ENCODE data around the gene GASK1A. TPM values are rescaled to one million over a fixed set of nuclear protein-coding genes. Genes with fewer than 3 reads are reported as not detected.

The GASK1A gene
- total RNA-seq, 1 donor from 2014 or later, result 0.09 TPM

- DNase-seq (ENCODE audit: low read depth) (no peak), FAIRE-seq (no peak)
- Histone ChIP-seq H3K4me1 (ENCODE audit: insufficient read depth, low read length) (no peaks in the 10 kb centered on the region), H3K9ac (ENCODE audit: low read length) (no peak overlapping the region), H3K4me3 (ENCODE audit: insufficient read depth, low read depth, low read length) (no peak overlapping the region), H3K27me3 (ENCODE audit: insufficient read depth, low read length) (no peaks in the 10 kb centered on the region), H4K20me1 (ENCODE audit: insufficient read depth, low read length) (no peaks in the 10 kb centered on the region), H3K36me3 (ENCODE audit: insufficient read depth, low read length) (no peaks in the 10 kb centered on the region), H2AFZ (ENCODE audit: low read depth, low read length) (no peak overlapping the region), H3K79me2 (ENCODE audit: insufficient read depth, low read length) (no peaks in the 10 kb centered on the region), H3K4me2 (ENCODE audit: low read length) (no peak overlapping the region), H3K9me3 (ENCODE audit: insufficient read depth, low read depth, low read length) (peaks cover 11% of the 10 kb centered on the region), H3K27ac (ENCODE audit: low read depth, low read length) (no peak overlapping the region)
- no peak for TF ChIP-seq CTCF (IDR thresholded peaks at IDR 0.05; ENCODE audit: insufficient read depth, low read depth, low read length)
- no peak for TF ChIP-seq EZH2 (IDR thresholded peaks at IDR 0.05; ENCODE audit: insufficient read depth, low read length)
- H3K27me3 Mint-ChIP-seq (ENCODE audit: low read depth, unreplicated experiment), result peaks cover under 1% of the 10 kb centered on the region
- no peaks in the 10 kb centered on the region for H3K36me3 Mint-ChIP-seq (ENCODE audit: low read depth, unreplicated experiment)
- no peaks in the 10 kb centered on the region for H3K4me1 Mint-ChIP-seq (ENCODE audit: low read depth, unreplicated experiment)
- H3K27ac Mint-ChIP-seq (ENCODE audit: unreplicated experiment), result no peak overlapping the region
- no peaks in the 10 kb centered on the region for H3K9me3 Mint-ChIP-seq (ENCODE audit: unreplicated experiment)
- H3K4me3 Mint-ChIP-seq (ENCODE audit: unreplicated experiment), result no peak overlapping the region
These were observed 34.6 kb downstream of the GASK1A start for GRCh38 chr3:43013743-43014155.

- H3K36me3 ChIP-seq (ENCODE audit: insufficient read depth, low read length), result no peaks in the 10 kb centered on the region
- no peak overlapping the region for H3K27ac ChIP-seq (ENCODE audit: low read depth, low read length)
- H3K27me3 ChIP-seq (ENCODE audit: insufficient read depth, low read length), result no peaks in the 10 kb centered on the region
- H3K36me3 Mint-ChIP-seq (ENCODE audit: low read depth, unreplicated experiment), result no peaks in the 10 kb centered on the region
- no peak overlapping the region for H2AFZ ChIP-seq (ENCODE audit: low read depth, low read length)
- FAIRE-seq (no peak), DNase-seq (ENCODE audit: low read depth) (no peak)
- no peak overlapping the region for H3K27ac Mint-ChIP-seq (ENCODE audit: unreplicated experiment)
- H3K27me3 Mint-ChIP-seq (ENCODE audit: low read depth, unreplicated experiment), result peaks cover 2% of the 10 kb centered on the region
- H3K9ac ChIP-seq (ENCODE audit: low read length), result no peak overlapping the region
- no peaks in the 10 kb centered on the region for H3K79me2 ChIP-seq (ENCODE audit: insufficient read depth, low read length)
- H3K4me1 ChIP-seq (ENCODE audit: insufficient read depth, low read length), result no peaks in the 10 kb centered on the region
- peaks cover 11% of the 10 kb centered on the region for H3K9me3 ChIP-seq (ENCODE audit: insufficient read depth, low read depth, low read length)
- TF ChIP-seq EZH2 (IDR thresholded peaks at IDR 0.05; ENCODE audit: insufficient read depth, low read length) (no peak), CTCF (IDR thresholded peaks at IDR 0.05; ENCODE audit: insufficient read depth, low read depth, low read length) (no peak)
- no peaks in the 10 kb centered on the region for H4K20me1 ChIP-seq (ENCODE audit: insufficient read depth, low read length)
- H3K4me1 Mint-ChIP-seq (ENCODE audit: low read depth, unreplicated experiment), result no peaks in the 10 kb centered on the region
- no peaks in the 10 kb centered on the region for H3K9me3 Mint-ChIP-seq (ENCODE audit: unreplicated experiment)
- H3K4me3 Mint-ChIP-seq (ENCODE audit: unreplicated experiment), result no peak overlapping the region
- no peak overlapping the region for H3K4me3 ChIP-seq (ENCODE audit: insufficient read depth, low read depth, low read length)
- no peak overlapping the region for H3K4me2 ChIP-seq (ENCODE audit: low read length)
These were observed 35.1 kb downstream of the GASK1A start for GRCh38 chr3:43014241-43014640.

- H3K27me3 Mint-ChIP-seq (ENCODE audit: low read depth, unreplicated experiment), result peaks cover 2% of the 10 kb centered on the region
- FAIRE-seq, result no peak
These were observed 35.8 kb downstream of the GASK1A start for GRCh38 chr3:43014956-43015355.

More at GRCh38 chr3:43014956-43015355, 35.8 kb downstream of the GASK1A start:
- no peaks in the 10 kb centered on the region for H3K4me1 Mint-ChIP-seq (ENCODE audit: low read depth, unreplicated experiment)
- no peaks in the 10 kb centered on the region for H3K36me3 Mint-ChIP-seq (ENCODE audit: low read depth, unreplicated experiment)
- H3K4me1 ChIP-seq (ENCODE audit: insufficient read depth, low read length), result no peaks in the 10 kb centered on the region
- H3K9me3 ChIP-seq (ENCODE audit: insufficient read depth, low read depth, low read length), result peaks cover 11% of the 10 kb centered on the region
- no peaks in the 10 kb centered on the region for H3K9me3 Mint-ChIP-seq (ENCODE audit: unreplicated experiment)
- no peaks in the 10 kb centered on the region for H3K79me2 ChIP-seq (ENCODE audit: insufficient read depth, low read length)
- no peak overlapping the region for H3K27ac ChIP-seq (ENCODE audit: low read depth, low read length)
- DNase-seq (ENCODE audit: low read depth), result no peak
- no peak overlapping the region for H3K9ac ChIP-seq (ENCODE audit: low read length)
- no peaks in the 10 kb centered on the region for H3K27me3 ChIP-seq (ENCODE audit: insufficient read depth, low read length)
- H3K4me3 Mint-ChIP-seq (ENCODE audit: unreplicated experiment), result no peak overlapping the region
- H3K4me3 ChIP-seq (ENCODE audit: insufficient read depth, low read depth, low read length), result no peak overlapping the region
- H2AFZ ChIP-seq (ENCODE audit: low read depth, low read length), result no peak overlapping the region
- no peaks in the 10 kb centered on the region for H4K20me1 ChIP-seq (ENCODE audit: insufficient read depth, low read length)
- no peak overlapping the region for H3K4me2 ChIP-seq (ENCODE audit: low read length)
- no peaks in the 10 kb centered on the region for H3K36me3 ChIP-seq (ENCODE audit: insufficient read depth, low read length)
- no peak overlapping the region for H3K27ac Mint-ChIP-seq (ENCODE audit: unreplicated experiment)
- TF ChIP-seq EZH2 (IDR thresholded peaks at IDR 0.05; ENCODE audit: insufficient read depth, low read length) (no peak), CTCF (IDR thresholded peaks at IDR 0.05; ENCODE audit: insufficient read depth, low read depth, low read length) (no peak)

All from astrocyte (in vitro differentiated cells and primary cell).